SH-SY5Y (cell line): ENCODE results near the gene CCDC88B.

ENCODE experiments used
- GATA2 ChIP-seq: IDR thresholded peaks from 2 replicates; pipeline ENCODE4 v1.6.1; 2011; ENCODE audit warnings: mild to moderate bottlenecking, low read depth, low read length
- GATA3 ChIP-seq: IDR thresholded peaks from 2 replicates; pipeline ENCODE4 v1.6.1; 2011; ENCODE audit warnings: low read depth, mild to moderate bottlenecking, low read length, moderate library complexity

Gene CCDC88B

DNA sequence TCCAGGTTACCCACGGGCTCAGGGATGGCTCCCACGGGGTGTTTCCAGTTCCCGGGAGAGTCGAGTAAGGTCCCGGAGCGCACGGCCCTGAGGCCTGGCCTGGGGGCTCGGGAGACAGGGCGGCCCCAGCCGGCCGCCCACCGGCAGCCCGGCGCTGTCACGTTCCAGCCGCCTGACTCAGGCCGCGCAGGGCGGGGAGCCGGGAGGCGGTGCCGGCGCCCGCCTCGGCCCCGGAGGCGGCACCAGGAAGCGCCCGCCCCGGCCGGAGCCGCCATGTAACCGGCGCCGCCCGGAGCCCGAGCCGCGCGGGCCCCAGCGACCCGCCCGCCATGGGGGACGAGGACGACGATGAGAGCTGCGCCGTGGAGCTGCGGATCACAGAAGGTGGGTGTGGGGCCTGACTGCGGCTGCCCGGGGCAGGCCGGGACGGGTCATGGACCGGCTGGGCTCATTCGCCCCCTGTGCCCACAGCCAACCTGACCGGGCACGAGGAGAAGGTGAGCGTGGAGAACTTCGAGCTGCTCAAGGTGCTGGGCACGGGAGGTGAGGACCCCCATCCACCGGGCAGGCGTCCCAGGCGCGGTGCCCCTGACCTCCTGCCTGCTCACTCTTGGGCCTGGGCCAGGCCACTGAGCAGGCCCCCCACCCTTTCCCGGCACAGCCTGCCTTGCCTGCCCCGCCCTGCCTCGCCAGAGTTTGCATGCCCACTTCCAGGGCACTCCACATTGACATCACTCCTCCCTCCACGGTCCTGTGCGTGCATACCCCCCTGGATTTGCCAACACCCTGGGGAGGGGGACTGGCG lies 19.1 kb downstream of the CCDC88B start, which contains the start of gene RPS6KA4:
TSS of gene RPS6KA4 (plus strand) at position 256 of the 805 bp plus-strand sequence. CDS start at position 330, 74 bp downstream.
- TF ChIP-seq GATA2 (no peak), GATA3 (no peak)

DNA sequence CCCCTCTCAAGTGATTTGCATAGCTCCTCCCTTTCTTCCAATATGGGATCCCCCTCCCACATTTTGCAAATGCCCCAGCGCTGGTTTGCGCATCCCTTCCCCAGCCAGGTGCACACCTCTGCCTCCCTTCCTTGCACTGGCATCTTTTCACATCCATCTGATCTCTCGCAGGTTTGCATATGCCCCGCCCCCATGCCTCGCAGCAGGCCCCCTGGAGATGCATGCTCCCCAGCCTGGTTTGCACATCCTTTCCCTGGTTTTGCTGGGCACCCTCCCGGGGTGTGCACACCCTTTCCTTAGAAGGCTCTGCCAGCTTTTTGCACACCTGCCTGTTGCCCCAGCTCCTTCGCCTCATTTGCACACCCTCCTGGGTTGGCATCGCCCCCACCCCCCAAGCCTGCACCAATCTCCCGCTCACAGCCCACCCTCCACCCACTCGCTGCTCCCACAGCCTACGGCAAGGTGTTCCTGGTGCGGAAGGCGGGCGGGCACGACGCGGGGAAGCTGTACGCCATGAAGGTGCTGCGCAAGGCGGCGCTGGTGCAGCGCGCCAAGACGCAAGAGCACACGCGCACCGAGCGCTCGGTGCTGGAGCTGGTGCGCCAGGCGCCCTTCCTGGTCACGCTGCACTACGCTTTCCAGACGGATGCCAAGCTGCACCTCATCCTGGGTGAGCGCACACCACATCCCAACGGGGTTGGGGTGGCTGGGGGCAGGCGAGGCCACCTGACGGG lies 19.9 kb downstream of the CCDC88B start:
- TF ChIP-seq GATA2 (no peak), GATA3 (no peak)

GRCh38 chr11:64360448-64360921 lies 20.5 kb downstream of the CCDC88B start:
- TF ChIP-seq GATA3 (no peak), GATA2 (no peak)

DNA sequence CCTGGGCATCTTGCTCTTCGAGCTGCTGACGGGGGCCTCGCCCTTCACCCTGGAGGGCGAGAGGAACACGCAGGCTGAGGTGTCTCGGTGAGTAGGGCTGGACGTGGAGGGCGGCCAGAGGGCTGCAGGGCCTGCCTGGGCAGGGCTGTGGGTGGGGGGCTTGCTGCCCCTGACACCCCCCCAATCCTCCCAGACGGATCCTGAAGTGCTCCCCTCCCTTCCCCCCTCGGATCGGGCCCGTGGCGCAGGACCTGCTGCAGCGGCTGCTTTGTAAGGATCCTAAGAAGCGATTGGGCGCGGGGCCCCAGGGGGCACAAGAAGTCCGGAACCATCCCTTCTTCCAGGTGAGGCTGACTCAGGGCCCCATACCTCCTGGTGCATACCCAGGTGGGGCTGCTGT lies 21.7 kb downstream of the CCDC88B start:
- TF ChIP-seq GATA3: no peak

DNA sequence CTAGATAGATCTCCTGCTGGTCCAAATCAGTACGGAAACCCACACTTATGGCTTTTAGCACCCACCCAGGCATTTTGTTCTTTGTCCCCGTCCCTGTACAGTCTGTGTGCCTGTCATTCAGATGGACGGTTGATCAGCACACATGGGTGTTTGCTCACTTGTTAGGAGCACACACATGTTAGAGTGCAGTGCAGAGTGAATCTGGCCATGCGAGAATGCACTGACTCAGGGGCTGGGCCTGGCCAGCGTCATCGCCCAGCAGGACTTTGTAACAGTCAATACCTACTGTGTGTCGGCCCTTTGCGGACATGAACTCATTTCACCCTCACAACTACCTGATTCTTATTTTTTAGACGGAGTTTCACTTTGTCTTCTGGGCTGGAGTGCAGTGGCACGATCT lies 22.3 kb downstream of the CCDC88B start:
- TF ChIP-seq GATA2 (no peak), GATA3 (no peak)

DNA sequence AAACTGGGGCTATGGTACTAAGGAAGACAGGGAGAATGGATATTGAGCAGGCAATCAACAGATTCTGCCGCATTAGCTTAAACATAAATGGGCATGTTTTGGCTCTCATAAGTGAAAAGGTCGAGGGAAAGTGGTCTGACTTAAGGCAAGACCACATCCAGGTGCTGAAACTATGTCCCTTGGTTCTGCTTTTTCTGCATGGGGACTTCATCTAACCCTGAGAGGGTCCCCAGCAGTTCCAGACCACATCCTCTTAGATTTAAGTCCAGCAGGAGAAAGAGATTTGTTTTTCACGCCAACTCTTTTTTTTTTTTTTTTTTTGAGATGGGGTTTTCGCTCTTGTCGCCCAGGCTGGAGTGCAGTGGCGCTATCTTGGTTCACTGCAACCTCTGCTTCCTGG lies 24.4 kb downstream of the CCDC88B start:
- TF ChIP-seq GATA2 (no peak), GATA3 (no peak)

DNA sequence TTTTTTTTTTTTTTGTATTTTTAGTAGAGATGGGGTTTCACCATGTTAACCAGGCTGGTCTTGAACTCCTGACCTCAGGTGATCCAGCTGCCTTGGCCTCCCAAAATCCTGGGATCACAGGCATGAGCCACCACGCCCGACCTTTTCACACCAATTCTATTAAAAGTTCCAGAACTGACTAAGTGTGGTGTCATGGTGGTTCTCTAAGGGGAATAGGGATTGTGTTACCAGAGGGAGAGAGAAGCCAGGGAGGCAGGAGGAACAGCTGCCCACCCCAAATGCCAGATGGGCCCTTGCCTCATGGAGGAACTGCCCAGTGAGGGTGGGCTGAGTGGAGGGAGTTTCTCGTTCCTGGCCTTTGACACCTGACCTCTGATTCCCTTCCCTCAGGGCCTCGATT lies 24.9 kb downstream of the CCDC88B start:
- TF ChIP-seq GATA3: no peak
- no peak for TF ChIP-seq GATA2

GRCh38 chr11:64366751-64367150 lies 26.7 kb downstream of the CCDC88B start:
- no peak for TF ChIP-seq GATA2
- TF ChIP-seq GATA3: no peak

GRCh38 chr11:64367931-64368672 lies 28.1 kb downstream of the CCDC88B start:
- TF ChIP-seq GATA3 (no peak), GATA2 (no peak)

DNA sequence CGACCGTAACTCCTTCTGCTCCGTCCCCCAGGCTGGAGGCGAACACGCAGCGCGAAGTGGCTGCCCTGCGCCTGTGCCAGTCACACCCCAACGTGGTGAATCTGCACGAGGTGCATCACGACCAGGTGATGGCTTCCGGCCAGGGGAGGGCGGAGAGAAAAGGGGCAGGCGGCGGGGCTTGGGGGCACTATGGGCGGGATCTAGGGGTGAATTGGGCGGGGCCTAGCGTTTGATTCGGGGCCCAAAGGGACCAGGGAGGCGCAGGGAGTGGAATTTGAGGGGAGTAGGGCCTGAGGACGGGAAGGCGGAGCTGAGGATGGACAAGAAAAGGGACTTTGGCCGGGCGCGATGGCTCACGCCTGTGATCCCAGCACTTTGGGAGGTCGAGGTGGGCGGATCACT lies 28.7 kb downstream of the CCDC88B start:
- TF ChIP-seq GATA2 (no peak), GATA3 (no peak)

DNA sequence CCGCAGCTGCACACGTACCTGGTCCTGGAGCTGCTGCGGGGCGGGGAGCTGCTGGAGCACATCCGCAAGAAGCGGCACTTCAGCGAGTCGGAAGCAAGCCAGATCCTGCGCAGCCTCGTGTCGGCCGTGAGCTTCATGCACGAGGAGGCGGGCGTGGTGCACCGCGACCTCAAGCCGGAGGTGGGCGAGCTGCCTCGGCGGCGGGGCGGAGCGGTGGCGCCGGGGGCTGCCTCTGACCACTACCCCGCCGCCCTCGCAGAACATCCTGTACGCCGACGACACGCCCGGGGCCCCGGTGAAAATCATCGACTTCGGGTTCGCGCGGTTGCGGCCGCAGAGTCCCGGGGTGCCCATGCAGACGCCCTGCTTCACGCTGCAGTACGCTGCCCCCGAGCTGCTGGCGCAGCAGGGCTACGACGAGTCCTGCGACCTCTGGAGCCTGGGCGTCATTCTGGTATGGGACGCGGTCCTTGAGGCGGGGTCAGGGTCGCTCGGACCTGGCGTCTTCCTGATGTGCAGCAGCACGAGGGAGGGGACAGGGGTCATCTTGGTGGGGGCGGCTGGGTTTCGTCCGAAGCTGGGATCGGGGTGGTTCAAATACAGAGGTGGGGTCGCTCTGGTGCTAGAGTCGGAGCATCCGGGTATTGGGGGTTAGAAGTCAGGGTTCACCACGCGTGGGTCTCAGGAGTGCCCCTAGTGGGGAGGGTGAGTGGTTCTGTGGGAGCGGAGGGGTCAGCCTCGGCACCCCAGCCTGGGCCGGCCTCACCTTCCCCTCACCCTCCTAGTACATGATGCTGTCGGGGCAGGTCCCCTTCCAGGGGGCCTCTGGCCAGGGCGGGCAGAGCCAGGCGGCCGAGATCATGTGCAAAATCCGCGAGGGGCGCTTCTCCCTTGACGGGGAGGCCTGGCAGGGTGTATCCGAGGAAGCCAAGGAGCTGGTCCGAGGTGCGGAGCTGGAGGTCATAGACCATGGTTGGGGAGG lies 29.7 kb downstream of the CCDC88B start:
- no peak for TF ChIP-seq GATA3
- TF ChIP-seq GATA2: no peak

GRCh38 chr11:64371201-64371600 lies 31.2 kb downstream of the CCDC88B start:
- TF ChIP-seq GATA2 (no peak), GATA3 (no peak)

- TF ChIP-seq GATA2 (no peak), GATA3 (no peak)
Measured at GRCh38 chr11:64372021-64372420, 32.0 kb downstream of the CCDC88B start.
